Measurements from ENCODE around the gene BPTF.

- TF ChIP-seq CTCF (conservative IDR thresholded peaks at IDR 0.05) = no peak; the same call in 1 of the 2 replicates
- no peak for TF ChIP-seq ZFX (IDR thresholded peaks at IDR 0.05)
Observed at GRCh38 chr17:67801626-67802175, 23.6 kb upstream of the BPTF start.

All from C4-2B (cell line).